NCI-H1048 (cell line): ENCODE data around the gene HOXA13.
A peak's percentile ranks its signal among the peaks of the same experiment; 100 is the strongest.

Source experiments
- DNase-seq: peaks from one replicate; lab custom pipeline; 2025; lab: John Stamatoyannopoulos, UW

Gene HOXA13

DNA sequence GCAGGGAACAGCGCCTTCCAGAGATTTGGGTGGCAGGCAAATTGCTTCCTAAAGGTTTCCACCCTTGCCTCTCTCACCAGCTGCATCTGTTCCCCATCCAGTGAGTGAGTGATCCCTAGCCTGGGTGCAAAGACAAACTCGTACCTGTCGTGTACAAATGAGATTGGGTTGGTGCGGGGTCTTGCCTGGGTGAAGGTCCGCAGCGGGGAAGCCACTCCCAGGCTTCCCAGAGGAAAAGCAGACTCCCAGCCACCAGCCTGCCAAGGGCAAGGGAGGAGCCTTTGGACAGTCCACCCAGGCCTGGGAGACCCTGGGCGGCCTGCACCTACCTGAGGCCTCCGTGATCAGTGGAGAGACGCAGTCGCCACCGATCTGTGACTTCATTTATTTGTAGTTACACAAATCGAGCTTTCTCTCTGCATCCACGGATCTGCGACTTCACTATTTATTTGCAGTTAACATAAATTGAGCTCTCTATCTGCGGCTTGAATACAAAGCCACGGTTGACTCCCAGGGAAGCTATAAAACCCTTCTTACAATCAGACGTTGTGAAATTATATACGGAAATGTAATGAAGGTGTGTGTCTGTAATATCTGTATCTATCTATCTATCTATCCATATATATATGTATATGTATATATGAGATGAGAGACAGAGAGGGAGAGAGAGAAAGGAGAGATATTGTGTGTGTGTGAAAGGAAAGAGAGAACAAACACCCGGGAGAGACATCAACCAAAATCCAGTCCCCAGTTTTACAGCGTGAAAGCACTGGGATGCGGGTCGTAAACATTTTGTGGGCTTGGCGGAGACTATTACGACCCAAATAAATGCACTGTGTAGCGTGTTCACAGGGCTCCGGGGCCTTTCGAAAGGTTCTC lies 40.4 kb downstream of the HOXA13 start:
- no peak for DNase-seq

DNA sequence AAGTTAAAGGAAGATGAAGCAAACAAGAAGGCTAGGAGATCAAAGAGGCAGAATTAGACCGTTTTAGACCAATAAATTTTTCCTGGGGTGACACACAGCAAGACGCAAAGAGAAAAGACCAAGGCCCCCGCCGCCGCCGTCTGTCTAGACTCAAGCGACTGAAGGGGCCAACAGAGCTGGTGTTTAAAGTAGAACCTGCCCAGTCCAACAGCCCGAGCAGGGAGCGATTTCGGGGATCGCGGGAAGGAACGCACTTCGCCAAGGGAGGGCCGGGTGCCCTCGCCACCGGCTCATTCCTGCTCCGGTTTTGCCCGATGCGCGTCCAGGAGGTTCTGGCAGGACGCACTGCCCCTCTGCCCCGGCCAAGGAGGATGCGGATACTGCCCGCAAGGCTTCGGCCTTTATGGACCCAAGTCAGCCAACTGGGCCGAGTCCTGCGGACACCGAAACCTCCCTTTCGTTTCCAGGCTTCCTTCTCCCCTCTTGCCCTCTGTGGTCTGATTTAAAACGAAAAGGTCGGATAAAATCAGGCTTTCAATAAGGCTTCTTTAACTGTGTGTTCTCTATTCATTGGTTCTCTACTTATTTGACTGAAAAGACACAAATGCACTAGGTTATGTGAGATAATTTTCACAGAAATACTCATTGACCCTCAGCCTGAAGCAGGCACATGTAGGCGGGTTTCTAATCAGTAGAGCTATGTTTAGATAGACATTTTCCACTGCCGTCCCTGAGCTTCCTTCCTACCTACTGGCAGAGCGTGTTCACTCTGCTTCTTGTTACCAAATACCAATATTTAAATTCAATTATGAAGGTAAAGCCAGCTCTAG lies 41.2 kb downstream of the HOXA13 start:
- DNase-seq: no peak

DNA sequence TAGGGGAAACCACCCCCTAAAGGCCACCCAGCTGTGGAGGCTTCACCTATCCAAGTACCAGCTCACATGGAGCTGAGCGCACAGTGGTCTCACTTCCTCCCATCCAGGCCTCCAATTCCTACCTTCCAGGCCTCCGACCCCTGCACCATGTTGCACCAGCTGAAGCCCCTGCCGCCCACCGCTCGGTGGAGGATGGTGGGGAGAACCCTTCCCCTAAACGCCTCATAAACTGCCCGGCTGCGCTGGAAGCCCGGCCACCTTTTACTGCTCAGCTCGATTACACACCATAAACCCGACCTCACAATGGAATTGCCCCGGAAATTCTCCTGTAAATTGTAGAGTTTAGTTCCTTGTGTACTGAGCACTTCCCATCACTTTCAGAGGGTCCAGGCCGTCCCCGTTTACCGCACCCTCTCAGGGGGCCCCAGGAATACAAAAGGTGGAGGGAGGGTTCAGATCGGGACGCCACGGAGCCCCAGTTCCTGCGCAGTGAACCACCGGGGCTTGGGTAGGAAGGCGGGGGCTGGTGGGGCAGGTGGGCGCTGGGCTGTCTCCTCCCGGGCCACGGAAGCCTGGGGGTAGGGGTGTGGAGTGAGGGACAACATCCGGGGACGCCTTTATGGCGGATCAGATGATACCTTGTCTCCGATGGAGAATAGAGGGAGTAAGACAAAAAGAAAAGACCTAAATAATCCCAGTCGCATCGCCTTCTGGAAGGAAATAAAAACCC lies 42.0 kb downstream of the HOXA13 start:
- no peak for DNase-seq

DNA sequence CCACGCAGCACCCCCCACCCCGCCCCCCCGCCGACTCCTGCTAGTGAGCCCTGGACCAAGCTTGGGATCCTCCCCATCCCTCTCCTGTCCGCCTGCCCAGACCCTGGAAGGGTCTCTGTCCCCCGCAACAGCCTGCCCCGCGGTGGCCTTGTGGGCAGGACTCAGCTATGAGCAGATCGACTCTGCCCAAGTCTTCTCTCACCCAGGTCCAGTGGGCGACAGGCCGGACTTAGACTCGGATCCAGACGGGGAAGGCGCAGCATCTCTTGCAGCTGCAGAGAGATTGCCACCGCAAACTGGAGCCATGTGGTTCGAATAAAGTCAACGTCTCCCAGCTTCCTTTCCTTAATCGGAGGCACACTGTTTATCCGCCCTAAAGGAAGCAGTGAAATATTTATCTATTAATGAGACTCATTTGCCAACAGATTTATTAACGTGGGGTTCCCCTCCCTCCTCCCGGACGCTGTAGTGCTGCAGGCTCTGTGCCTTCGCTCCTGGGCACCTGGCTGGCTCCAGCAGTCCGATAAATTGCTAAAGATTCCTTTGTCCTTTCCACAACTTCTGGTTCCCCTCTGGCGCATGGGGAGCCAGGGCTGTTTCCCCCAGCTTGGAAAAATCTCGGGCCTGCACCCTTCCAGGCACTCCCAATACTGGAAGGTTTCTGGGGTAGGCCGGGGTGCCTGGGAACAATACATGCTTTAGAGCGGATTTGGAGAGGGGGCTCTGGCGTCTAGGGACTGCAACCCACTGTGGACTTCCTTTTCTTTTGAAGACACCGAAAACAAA lies 42.8 kb downstream of the HOXA13 start:
- no peak for DNase-seq

DNA sequence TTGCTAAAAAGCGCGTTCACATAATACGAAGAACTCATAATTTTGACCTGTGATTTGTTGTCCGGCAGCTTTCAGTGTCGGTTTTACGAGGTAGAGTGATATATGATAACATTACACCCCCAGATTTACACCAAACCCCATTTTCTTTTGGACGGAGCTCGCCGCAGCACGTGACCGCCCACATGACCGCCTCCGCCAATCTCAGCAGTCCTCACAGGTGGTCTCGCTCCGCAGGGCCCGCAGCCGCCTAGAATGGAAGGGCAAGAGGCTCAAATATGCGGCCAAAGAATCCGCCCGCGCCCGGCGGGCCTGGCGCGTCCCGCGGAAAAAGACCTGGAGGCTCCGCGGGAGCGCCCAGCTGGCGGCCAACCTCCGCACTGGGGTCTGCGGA lies 43.4 kb downstream of the HOXA13 start, which contains the start of gene HOXA7:
Gene HOXA7 (minus strand): TSS at position 168 of the 391 bp plus-strand sequence. CDS start 130 bp downstream, at position 38.
- peak; percentile 64 for DNase-seq

DNA sequence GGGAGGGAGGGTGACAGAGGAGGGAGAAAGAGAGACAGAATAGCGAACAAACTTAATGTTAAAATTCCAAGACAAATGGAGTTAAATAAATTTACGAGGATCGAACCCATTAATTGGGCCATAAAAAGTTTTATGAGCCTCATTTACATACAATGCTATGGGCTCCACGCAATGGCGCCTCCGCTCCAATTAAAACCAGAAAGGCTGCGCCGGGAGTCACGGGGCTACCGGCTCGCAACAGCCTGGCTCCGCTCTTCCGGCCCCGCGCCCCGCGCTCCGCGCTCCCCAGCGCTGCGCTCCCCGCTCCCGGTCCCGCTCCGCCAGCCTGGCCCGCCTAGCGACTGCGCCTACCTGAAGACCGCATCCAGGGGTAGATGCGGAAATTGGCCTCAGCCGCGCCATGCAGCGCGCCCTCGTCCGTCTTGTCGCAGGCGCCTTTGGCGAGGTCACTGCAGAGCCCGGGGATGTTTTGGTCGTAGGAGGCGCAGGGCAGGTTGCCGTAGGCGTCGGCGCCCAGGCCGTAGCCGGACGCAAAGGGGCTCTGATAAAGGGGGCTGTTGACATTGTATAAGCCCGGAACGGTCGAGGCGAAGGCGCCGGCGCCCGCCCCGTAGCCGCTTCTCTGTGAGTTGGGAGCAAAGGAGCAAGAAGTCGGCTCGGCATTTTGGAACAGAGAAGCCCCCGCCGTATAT lies 43.9 kb downstream of the HOXA13 start:
- DNase-seq: no peak

DNA sequence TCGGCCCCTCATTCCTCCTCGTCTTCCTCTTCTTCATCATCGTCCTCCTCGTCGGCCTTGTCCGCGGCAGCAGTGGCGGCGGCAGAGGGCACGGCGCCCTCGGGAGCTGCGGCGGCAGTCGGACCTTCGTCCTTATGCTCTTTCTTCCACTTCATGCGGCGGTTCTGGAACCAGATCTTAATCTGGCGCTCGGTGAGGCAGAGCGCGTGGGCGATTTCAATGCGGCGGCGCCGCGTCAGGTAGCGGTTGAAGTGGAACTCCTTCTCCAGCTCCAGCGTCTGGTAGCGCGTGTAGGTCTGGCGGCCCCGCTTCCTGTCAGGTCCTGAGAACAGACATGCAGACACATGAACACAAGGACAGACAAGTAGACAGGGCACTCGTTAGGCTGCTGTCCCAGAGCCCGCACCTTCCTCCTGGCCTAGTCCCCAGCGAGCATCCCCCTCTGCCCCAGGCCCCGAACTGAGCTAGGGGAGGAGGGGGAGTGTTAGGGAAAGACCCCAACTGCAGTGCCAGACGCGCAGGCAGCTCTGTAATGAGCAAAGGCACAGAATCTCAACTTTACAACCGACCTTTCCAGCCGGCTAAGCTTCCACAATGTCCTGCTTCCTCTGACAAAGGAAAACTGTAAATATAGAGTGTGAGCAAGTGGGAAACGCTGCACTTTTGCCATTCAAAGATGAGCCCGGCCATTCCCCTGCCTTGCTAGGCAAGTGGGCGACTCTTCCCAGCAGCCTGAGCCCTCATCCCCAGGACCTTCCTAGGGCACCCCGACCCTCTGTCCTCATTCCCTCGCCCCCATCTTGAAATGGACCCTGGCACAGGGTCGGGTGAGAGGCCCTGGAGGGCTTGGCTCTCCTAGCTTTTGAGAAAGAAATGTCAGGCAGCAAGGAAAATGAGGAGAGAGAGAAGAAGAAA lies 44.7 kb downstream of the HOXA13 start:
- no peak for DNase-seq

DNA sequence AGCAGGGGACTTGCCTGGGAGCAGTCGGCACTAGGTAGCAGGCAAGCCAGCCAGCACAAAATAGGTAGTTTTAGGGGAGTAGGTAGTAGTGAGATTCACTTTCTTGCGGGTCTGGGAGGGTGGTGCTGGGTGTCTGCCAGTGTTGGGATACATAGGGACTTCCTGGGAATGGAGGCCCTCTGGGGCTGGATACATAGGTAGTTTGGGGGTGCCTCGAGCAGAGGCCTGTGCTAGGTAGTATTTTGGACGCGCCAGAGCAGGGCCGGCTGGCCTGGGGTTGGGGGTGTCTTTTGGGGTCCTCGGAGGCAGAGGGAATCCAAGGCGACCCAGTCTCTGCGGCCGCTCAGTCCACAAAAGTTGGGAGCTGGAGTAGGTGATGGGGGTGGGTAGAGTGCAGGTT lies 45.5 kb downstream of the HOXA13 start:
- no peak for DNase-seq

DNA sequence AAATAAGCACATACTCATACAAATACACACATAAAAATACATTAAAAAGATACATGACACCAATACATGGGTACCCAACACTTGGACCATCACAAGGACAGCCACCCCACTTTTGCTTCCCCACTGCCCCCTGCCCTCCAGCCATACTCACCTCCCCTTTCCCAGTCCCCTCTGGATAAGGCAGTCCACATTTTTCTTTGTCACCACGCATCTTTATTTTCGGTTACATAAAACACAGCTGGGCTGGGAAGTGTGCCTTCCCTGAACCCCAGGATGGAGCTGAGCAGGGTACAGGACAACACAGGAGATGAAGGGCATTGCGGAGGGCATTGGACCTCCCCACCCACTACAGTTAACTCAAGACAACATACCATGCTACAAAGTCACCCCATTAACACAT lies 46.4 kb downstream of the HOXA13 start:
- DNase-seq: no peak

DNA sequence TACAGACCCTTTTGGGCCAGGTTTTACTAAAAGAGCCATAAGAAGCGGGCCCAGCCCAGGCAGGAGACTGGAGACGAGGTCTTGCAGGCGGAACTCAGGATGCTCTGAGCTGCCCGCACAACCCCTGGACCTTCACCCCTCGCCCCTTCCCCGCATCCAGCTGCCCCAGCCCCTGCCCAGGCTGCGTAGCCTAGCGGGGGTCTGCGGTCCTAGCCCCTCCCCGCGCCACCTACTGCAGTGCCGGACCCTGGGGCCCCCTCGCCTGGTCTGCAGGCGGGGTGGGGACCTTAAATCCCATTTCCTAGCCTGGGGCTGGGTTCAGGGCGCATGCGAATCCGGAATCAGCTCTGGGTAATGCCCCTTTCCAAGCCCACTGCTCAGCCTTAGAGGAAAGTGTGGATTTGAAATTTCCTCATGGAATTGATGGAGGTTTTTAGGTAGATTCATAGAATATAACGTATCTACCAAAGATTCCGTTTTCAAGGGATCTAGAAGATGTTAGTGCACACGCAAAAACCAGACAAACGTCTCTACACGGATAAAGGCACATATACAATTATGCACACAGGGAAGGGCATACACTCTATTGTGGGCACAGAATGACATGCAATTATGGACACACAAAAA lies 47.0 kb downstream of the HOXA13 start:
- DNase-seq: no peak

DNA sequence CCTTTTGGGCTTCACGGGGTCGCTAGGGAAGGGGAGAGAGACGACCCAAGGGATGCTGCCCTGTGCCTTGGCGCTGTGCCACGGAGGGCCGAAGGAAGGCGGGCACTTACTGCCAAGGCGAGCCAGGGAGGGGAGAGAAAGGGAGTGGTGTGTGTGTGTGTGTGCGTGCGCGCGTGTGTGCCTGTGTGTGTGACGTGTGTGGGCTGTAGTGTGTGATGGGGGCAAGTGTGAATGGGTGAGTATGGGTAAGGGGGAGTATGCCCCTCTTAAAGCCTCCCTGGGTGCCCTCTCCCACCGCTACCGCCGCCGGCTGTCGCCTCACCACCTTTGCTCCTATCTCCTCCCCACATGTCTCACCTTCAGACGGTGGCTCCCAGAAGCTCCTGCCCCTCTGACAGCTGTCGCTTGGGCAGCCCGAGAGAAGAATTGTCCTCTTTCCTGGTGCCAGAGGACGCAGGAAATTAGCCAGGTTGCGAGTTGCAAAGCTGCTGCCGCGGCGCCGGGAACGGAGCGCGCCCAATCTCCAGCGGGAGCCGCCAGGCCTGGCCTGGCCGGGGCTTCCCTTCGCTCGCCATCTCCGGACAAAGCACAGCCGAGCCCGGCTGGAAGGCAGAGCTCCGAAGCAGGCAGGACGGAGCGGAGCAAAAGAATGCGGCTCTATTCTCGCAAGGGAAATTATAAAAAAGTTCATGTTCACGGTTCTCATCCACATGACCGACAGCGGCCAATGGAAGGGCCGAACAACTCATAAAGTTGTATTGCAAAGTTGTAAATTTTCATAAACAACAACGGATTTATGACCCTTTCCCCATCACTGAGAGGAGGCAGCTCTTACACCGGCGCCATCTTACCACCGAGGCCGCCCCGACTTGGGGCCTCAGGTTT lies 47.7 kb downstream of the HOXA13 start, which contains the start of gene HOXA3:
Gene HOXA3 (minus strand): TSS at position 653 of the 885 bp plus-strand sequence. CDS start 41,943 bp downstream, outside the sequence.
- peak; percentile 82 for DNase-seq

DNA sequence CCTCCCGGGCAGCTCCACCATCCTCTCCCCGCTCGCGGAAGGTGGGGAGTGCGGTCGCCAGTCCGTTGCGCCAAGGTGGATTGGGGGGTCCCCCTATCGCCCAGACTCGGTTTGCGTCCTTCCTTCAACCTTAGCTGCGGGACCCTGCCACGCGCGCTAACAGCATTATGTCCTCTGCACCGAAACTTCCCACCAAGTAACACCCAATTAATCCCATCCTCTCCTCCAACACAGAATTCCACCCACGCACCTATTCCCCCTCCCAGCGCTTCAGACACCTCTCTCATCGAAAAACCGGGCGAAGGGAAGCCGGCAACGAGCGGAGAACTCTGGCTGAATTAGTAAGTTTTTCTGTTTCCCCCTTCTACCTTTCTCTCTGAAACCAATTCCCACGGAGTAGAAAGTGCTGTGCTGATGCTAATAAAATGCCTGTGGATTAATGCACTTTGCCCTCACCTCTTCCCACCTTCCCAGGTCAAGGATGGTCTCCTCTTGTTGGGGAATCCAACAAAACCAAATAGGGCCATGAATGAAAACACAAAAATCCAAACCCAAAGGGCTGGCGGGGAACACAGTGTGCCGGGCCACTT lies 48.5 kb downstream of the HOXA13 start:
- DNase-seq: no peak

DNA sequence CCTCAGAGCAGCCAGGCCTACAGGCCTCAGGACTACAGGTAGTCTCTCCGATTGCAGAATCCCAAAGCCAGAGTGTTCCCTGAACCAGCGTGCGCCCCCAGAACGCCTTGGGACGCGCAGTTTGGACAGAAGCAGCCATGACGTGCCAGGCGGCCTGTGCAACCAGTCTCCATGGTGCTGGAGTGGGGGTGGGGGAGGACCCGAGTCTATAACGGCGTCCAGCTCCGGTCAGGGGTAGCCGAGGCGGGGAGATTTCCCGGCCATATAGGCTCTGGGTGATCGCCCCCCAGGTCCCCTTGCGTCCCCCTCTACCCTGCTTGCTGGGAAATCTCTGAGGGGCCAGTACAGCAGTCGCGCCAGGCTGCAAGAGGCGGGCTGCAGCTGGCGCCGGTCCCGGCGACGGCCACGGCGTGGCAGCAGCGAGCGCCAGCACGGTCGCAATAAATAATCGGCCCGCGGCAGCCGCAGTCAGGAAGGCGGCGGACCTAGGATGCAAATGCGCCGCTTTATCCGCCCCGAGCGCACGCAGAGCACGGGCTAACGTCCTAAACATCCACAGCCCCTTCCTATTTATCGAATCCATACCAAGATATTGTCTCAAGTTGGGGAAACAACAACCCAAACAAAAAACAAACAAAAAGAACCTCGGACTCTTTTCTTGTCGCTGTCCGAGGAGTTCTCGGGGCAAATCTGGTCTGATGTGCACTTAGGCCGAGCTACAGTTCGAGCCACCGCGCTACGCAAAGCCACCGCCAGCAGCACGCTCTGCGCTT lies 49.1 kb downstream of the HOXA13 start:
- DNase-seq: peak; percentile 72

DNA sequence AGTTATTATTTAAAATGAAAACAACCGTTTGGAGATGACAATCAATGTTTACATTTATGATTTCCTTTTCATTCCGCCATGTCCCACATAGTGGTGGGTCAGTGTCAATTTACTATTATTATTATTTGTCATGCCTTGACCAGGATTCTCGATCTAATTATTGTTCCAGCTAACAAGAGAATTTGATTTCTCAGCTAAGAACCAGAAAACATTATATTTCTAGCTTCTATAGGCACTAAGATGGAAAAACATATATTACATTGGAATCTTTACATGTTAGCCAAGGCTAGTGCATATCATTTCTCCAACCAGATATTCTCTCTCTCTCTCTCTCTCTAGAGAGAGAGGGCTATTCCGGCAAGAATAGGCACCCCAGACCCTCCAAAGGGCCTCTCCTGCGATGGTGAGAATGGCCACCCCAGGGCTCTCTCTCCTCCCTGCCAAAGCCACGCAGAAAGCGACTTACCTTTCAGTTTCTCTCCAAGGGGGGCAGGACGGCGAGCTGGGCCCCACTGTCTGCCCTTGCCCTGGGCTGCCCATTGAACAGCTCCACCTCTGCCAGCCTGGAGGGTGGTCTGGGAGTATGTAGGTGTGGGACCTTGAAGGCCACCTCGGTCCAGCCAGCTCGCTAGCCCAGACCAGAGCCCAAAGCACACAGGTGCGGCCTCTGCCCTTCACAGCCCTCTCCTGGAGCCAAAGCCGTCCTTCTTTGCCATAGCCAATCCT lies 49.9 kb downstream of the HOXA13 start:
- no peak for DNase-seq

DNA sequence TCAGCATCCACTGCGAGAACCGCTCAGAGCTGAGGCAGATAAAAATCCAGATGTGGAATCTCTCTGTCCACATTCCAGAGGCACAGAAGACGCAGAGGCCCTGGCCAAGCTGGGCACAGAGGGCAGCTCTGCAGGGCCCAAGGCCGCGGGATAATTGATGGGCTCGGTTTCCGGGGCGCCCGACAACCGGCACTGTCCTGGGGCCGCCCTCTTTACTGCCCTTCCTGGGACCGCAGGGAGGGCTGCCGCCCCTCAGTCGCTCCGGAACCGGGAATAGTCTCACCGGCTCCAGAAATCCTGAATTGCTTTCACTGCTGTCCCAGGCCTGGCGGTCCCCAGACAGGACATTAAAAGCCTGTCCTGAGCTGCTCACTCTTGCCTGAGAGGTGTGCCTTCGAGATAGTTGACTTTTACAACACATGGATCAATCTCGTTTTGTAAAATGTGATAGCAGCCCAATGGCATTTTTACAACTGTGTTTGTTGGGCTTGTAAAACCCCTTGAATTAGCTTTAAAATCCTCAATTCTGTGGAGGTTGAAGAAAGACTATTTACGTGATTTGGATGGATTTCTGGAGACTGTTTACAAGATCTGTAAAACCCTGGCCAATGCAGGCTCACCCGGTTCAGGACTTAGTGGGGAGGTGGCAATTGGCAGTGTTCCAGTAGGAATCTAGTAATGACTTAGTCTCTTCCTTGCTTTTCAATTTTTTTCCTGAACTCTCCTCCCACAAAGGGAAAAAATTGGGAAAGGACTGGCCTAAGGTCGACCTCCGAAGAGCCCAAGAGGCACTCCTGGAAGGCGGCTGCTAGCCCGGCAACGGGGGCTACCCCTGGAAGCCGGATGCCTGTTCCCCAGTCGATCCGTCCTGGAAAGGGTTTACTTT lies 50.9 kb downstream of the HOXA13 start:
- no peak for DNase-seq
